ENCODE data around the gene FARS2.

GRCh38 chr6:5656226-5656625, 394.9 kb downstream of the FARS2 start:
- TF ChIP-seq POLR2A (IDR thresholded peaks at IDR 0.05), result no peak
- no peak for TF ChIP-seq POLR2AphosphoS5 (IDR thresholded peaks at IDR 0.05)
- TF ChIP-seq CTCF (IDR thresholded peaks at IDR 0.05), result no peak

Data from transverse colon (tissue), 4 donors.